ENCODE results near the gene CAMK1. TPM values are rescaled to one million over a fixed set of nuclear protein-coding genes. Genes with fewer than 3 reads are reported as not detected.

The CAMK1 gene
- total RNA-seq, 1 donor from 2014 or later = 12.3 TPM

- Histone ChIP-seq H3K27me3 (ENCODE audit: low read depth) (no peaks in the 10 kb centered on the region), H3K4me3 (no peak overlapping the region), H3K4me1 (peaks cover 21% of the 10 kb centered on the region), H3K36me3 (peaks cover 74% of the 10 kb centered on the region), H3K9me3 (replicated peaks) (no peaks in the 10 kb centered on the region), H3K27ac (replicated peaks) (no peak overlapping the region)
- TF ChIP-seq, protein P1, sequence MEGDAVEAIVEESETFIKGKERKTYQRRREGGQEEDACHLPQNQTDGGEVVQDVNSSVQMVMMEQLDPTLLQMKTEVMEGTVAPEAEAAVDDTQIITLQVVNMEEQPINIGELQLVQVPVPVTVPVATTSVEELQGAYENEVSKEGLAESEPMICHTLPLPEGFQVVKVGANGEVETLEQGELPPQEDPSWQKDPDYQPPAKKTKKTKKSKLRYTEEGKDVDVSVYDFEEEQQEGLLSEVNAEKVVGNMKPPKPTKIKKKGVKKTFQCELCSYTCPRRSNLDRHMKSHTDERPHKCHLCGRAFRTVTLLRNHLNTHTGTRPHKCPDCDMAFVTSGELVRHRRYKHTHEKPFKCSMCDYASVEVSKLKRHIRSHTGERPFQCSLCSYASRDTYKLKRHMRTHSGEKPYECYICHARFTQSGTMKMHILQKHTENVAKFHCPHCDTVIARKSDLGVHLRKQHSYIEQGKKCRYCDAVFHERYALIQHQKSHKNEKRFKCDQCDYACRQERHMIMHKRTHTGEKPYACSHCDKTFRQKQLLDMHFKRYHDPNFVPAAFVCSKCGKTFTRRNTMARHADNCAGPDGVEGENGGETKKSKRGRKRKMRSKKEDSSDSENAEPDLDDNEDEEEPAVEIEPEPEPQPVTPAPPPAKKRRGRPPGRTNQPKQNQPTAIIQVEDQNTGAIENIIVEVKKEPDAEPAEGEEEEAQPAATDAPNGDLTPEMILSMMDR (IDR thresholded peaks at IDR 0.05; ENCODE audit: borderline replicate concordance) = no peak
- intact Hi-C loops (cut with micrococcal nuclease) = no loop called here
- no peak for DNase-seq
These were observed 23.4 kb downstream of the CAMK1 start for GRCh38 chr3:9746330-9746729.

GRCh38 chr3:9745521-9745920 is 24.2 kb downstream of the CAMK1 start:
- H3K36me3 ChIP-seq = peaks cover 79% of the 10 kb centered on the region

DNA sequence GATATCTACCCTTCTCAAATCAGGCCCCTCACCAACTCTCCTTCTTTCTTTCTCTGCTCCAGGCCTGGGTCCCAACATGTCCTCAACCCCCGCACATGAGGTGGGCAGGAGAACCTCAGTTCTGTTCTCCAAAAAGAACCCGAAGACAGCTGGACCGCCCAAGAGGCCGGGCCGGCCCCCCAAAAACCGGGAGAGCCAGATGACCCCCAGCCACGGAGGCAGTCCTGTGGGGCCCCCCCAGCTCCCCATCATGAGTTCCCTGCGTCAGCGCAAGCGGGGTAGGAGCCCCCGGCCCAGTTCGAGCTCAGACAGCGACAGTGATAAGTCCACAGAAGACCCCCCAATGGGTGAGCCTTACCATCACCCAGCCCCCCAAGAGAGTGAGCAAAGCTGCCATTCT is 25.6 kb downstream of the CAMK1 start:
- DNase-seq = no peak
- Histone ChIP-seq H3K27ac (replicated peaks) (no peak overlapping the region), H3K4me1 (peaks cover 5% of the 10 kb centered on the region), H3K4me3 (no peak overlapping the region), H3K9me3 (replicated peaks) (no peaks in the 10 kb centered on the region), H3K27me3 (ENCODE audit: low read depth) (no peaks in the 10 kb centered on the region), H3K36me3 (peaks cover 92% of the 10 kb centered on the region)
- intact Hi-C loops (cut with micrococcal nuclease) = no loop called here
- TF ChIP-seq, protein P1 (IDR thresholded peaks at IDR 0.05; ENCODE audit: borderline replicate concordance) = no peak

More at GRCh38 chr3:9745521-9745920, 24.2 kb downstream of the CAMK1 start:
- no peaks in the 10 kb centered on the region for H3K27me3 ChIP-seq (ENCODE audit: low read depth)
- no peak overlapping the region for H3K4me3 ChIP-seq
- DNase-seq = no peak
- no peaks in the 10 kb centered on the region for H3K9me3 ChIP-seq (replicated peaks)
- TF ChIP-seq, protein P1 (IDR thresholded peaks at IDR 0.05; ENCODE audit: borderline replicate concordance) = no peak
- intact Hi-C loops (cut with micrococcal nuclease) = no loop called here
- H3K4me1 ChIP-seq = peaks cover 12% of the 10 kb centered on the region
- H3K27ac ChIP-seq (replicated peaks) = no peak overlapping the region

DNA sequence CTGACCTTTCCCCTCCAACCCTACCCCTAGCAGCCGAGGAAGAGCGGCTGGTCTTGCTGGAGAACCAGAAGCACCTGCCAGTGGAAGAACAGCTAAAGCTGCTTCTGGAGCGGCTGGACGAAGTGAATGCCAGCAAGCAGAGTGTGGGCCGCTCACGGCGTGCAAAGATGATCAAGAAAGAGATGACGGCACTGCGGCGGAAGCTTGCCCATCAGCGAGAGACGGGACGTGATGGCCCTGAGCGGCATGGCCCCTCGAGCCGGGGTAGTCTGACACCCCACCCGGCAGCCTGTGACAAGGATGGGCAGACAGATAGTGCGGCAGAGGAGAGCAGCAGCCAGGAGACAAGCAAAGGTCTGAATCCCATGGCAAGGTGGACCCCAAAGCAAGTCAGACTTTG is 26.2 kb downstream of the CAMK1 start:
- Histone ChIP-seq H3K36me3 (peaks cover 99% of the 10 kb centered on the region), H3K27ac (replicated peaks) (no peak overlapping the region), H3K27me3 (ENCODE audit: low read depth) (no peaks in the 10 kb centered on the region), H3K9me3 (replicated peaks) (no peaks in the 10 kb centered on the region), H3K4me1 (no peaks in the 10 kb centered on the region), H3K4me3 (no peak overlapping the region)
- DNase-seq = no peak
- intact Hi-C loops (cut with micrococcal nuclease) = no loop called here
- TF ChIP-seq, protein P1 (IDR thresholded peaks at IDR 0.05; ENCODE audit: borderline replicate concordance) = no peak

- Histone ChIP-seq H3K4me1 (peaks cover 6% of the 10 kb centered on the region), H3K36me3 (peaks cover 100% of the 10 kb centered on the region), H3K27me3 (ENCODE audit: low read depth) (no peaks in the 10 kb centered on the region), H3K4me3 (no peak overlapping the region), H3K9me3 (replicated peaks) (no peaks in the 10 kb centered on the region), H3K27ac (replicated peaks) (no peak overlapping the region)
- no peak for DNase-seq
- intact Hi-C loops (cut with micrococcal nuclease) = no loop called here
- TF ChIP-seq, protein P1 (IDR thresholded peaks at IDR 0.05; ENCODE audit: borderline replicate concordance) = no peak
These were observed 27.2 kb downstream of the CAMK1 start for GRCh38 chr3:9742560-9742959.

DNA sequence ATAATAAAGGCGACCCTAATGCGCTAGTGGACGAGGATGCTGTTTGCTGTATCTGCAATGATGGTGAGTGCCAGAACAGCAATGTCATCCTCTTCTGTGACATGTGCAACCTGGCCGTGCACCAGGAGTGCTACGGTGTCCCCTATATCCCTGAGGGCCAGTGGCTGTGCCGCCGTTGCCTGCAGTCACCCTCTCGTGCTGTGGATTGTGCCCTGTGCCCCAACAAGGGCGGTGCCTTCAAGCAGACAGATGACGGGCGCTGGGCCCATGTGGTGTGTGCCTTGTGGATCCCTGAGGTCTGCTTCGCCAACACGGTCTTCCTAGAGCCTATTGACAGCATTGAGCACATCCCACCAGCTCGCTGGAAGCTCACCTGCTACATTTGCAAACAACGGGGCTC is 30.6 kb downstream of the CAMK1 start:
- H3K9me3 ChIP-seq (replicated peaks) = no peaks in the 10 kb centered on the region

More for the DNA sequence above, 30.6 kb downstream of the CAMK1 start:
- Histone ChIP-seq H3K4me1 (peaks cover 34% of the 10 kb centered on the region), H3K27ac (replicated peaks) (no peak overlapping the region), H3K4me3 (no peak overlapping the region), H3K27me3 (ENCODE audit: low read depth) (no peaks in the 10 kb centered on the region), H3K36me3 (peaks cover 100% of the 10 kb centered on the region)
- DNase-seq = no peak
- intact Hi-C loops (cut with micrococcal nuclease) = no loop called here
- TF ChIP-seq, protein P1 (IDR thresholded peaks at IDR 0.05; ENCODE audit: borderline replicate concordance) = no peak
